ENCODE results near the gene PGAM5.

PGAM5 gene

DNA sequence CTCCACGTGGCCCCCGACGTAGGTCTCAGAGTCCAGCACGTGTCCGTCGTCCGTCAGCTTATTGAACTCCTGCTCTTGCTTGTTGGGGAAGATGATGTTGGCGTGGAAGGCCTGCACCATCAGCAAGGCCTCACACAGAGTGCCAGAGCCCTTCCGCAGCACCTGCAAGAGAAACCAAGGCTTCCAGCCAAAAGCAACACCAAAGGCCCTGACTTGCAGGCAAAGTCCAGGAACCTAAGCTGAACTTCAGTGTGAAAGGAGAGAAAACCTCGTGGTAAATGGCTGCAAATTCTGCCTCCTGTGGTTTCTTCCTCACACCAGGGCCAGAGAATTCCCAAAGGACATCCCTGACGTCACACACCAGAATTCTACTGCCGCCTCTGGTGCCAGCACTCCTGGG lies 38.0 kb upstream of the PGAM5 start:
- Histone ChIP-seq H3K36me3 (peaks cover 80% of the 10 kb centered on the region), H3K9me3 (no peaks in the 10 kb centered on the region), H3K27me3 (no peaks in the 10 kb centered on the region), H3K4me1 (ENCODE audit: control insufficient read depth in 1 of 2, insufficient read depth in 1 of 2, low read depth in 1 of 2, low read length in 1 of 2) (peaks cover 8 to 12% of the 10 kb centered on the region in 2 experiments), H3K4me3 (ENCODE audit: low read depth in 1 of 2, low read length in 1 of 2) (no peak overlapping the region), H3K27ac (no peak overlapping the region)
- TF ChIP-seq, protein P1, sequence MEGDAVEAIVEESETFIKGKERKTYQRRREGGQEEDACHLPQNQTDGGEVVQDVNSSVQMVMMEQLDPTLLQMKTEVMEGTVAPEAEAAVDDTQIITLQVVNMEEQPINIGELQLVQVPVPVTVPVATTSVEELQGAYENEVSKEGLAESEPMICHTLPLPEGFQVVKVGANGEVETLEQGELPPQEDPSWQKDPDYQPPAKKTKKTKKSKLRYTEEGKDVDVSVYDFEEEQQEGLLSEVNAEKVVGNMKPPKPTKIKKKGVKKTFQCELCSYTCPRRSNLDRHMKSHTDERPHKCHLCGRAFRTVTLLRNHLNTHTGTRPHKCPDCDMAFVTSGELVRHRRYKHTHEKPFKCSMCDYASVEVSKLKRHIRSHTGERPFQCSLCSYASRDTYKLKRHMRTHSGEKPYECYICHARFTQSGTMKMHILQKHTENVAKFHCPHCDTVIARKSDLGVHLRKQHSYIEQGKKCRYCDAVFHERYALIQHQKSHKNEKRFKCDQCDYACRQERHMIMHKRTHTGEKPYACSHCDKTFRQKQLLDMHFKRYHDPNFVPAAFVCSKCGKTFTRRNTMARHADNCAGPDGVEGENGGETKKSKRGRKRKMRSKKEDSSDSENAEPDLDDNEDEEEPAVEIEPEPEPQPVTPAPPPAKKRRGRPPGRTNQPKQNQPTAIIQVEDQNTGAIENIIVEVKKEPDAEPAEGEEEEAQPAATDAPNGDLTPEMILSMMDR (IDR thresholded peaks at IDR 0.05), result no peak

DNA sequence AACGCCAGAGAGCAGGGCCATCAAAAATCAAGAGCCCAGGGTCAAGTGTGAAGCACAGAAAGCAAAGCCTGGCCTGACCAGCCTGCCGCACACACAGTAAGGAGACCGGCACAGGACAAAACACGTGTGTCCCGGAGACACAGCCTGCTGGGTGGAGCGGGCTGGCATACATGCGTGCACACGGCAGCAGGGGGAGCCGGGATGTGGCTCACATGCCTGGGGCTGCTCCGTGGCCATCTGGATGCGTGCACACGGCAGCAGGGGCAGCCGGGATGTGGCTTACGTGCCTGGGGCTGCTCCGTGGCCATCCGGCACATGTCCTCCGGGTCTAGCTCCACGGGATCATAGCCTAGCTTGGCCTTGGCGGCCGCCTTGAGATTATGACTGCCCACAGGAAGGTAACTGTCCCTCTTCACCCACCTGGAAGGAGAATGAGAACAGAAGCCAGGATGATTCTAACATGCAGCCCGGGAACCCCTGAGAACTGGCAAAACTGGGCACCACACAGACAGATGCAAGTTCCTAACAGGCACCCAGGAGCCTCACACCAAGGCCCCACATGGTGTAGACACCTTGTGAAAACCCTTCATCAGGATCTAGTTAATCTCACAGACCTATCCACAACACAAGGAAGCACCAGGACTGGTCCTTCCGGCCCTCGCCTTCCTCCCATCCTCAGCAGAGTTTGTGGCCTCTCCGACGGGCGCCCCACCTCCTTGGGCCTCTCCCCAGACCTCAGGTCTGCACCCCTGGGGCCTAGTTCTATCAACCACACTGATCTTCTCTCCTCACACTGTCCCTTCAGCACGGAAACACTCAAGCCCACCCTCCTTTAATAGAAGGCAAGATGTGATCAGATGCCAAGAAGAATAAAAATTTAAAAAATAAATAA lies 37.1 kb upstream of the PGAM5 start:
- no peak overlapping the region for H3K27ac ChIP-seq
- peaks cover 80% of the 10 kb centered on the region for H3K36me3 ChIP-seq

DNA sequence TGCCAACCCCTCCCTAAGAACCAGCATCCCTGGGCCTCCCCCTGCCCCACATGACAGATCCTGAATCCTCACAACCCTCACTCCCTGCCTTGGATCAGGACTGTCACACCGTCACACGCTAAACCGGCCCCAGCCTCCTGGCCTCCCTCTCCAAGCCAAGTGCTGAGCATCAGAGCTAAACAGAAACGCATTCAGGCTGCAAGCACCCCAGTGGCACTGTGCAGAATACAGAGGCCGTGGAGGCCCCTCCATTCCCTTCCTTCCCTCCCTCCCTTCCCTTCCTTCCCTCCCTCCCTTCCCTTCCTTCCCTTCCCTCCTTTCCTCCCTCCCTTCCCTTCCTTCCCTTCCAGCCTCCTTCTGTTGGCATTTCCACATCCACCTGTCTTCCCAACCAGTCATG lies 36.1 kb upstream of the PGAM5 start:
- no peak overlapping the region for H3K27ac ChIP-seq
- H3K4me1 ChIP-seq (ENCODE audit: control insufficient read depth in 1 of 2, insufficient read depth in 1 of 2, low read depth in 1 of 2, low read length in 1 of 2), result peaks cover 8 to 12% of the 10 kb centered on the region in 2 experiments
- peaks cover 84% of the 10 kb centered on the region for H3K36me3 ChIP-seq
- H3K4me3 ChIP-seq (ENCODE audit: low read depth in 1 of 2, low read length in 1 of 2), result no peak overlapping the region
- TF ChIP-seq, protein P1 (IDR thresholded peaks at IDR 0.05), result no peak
- no peaks in the 10 kb centered on the region for H3K9me3 ChIP-seq
- no peaks in the 10 kb centered on the region for H3K27me3 ChIP-seq

More for the DNA sequence above, 37.1 kb upstream of the PGAM5 start:
- TF ChIP-seq, protein P1 (IDR thresholded peaks at IDR 0.05), result no peak
- no peak overlapping the region for H3K4me3 ChIP-seq (ENCODE audit: low read depth in 1 of 2, low read length in 1 of 2)
- H3K4me1 ChIP-seq (ENCODE audit: control insufficient read depth in 1 of 2, insufficient read depth in 1 of 2, low read depth in 1 of 2, low read length in 1 of 2), result peaks cover 8 to 12% of the 10 kb centered on the region in 2 experiments
- no peaks in the 10 kb centered on the region for H3K9me3 ChIP-seq
- H3K27me3 ChIP-seq, result no peaks in the 10 kb centered on the region

DNA sequence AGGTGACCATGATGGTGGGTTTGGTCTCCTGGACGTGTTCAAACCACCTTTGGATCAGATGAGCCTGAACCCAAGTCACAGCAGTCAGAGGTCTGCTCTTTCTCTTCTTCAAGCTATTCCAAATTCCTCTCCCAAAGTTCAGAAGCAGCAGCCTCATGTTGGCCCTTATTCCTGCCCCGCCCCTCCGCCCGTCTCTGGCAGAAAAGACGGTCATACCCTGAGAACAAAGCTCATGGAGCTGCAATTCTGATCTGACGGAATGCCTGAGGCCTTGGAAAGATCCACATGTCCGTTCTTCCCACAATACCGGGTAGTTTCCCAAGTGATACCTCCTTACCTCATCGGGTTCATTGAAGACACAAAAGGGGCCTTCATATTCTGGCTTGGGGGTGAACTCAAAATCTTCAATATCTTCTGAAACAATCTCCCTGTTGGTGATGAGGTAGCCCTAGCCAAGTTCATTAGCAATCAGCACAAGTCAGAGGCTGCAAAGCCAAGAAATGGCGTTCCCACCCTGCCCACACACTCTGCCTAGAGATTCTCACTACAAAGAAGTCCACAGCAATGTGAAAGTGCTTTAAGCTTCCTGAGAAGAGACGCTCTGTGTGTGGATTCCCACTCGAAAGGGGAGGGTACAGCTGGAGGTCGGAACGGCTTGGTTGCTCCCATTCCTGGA lies 34.7 kb upstream of the PGAM5 start:
- no peaks in the 10 kb centered on the region for H3K9me3 ChIP-seq
- no peak overlapping the region for H3K27ac ChIP-seq
- H3K4me1 ChIP-seq (ENCODE audit: control insufficient read depth in 1 of 2, insufficient read depth in 1 of 2, low read depth in 1 of 2, low read length in 1 of 2), result peaks cover 8 to 12% of the 10 kb centered on the region in 2 experiments
- no peak overlapping the region for H3K4me3 ChIP-seq (ENCODE audit: low read depth in 1 of 2, low read length in 1 of 2)
- TF ChIP-seq, protein P1 (IDR thresholded peaks at IDR 0.05), result no peak
- peaks cover 79% of the 10 kb centered on the region for H3K36me3 ChIP-seq
- H3K27me3 ChIP-seq, result no peaks in the 10 kb centered on the region

DNA sequence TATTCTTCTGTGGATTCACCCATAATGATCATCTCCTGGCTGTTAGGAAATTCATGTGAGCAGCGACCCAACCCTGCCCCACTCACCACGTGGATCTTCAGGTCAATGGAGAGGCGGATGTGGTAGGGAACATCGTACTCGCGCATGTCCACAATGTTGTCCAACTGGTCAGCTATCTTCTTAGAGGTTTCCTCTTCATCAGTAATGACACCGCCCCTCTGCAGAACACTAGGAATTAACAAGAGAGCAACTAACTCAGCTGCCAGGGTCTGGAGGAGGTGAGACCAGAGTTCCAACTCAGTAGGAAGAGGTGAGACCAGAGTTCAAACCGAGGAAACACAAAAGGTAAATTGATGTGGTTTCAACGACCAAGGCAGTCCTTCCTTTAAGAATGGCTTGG lies 33.1 kb upstream of the PGAM5 start:
- Histone ChIP-seq H3K4me3 (ENCODE audit: low read depth in 1 of 2, low read length in 1 of 2) (no peak overlapping the region), H3K27me3 (no peaks in the 10 kb centered on the region), H3K27ac (no peak overlapping the region), H3K9me3 (no peaks in the 10 kb centered on the region), H3K4me1 (ENCODE audit: control insufficient read depth in 1 of 2, insufficient read depth in 1 of 2, low read depth in 1 of 2, low read length in 1 of 2) (peaks cover 0 to under 1% of the 10 kb centered on the region in 2 experiments), H3K36me3 (peaks cover 74% of the 10 kb centered on the region)
- TF ChIP-seq, protein P1 (IDR thresholded peaks at IDR 0.05), result no peak
